Measurements from ENCODE around the gene ASH1L.
A peak's percentile ranks its signal among the peaks of the same experiment; 100 is the strongest.

The ASH1L gene

GRCh38 chr1:155324717-155325602 lies 237.6 kb downstream of the ASH1L start (continued):
- TF ChIP-seq, protein P1, sequence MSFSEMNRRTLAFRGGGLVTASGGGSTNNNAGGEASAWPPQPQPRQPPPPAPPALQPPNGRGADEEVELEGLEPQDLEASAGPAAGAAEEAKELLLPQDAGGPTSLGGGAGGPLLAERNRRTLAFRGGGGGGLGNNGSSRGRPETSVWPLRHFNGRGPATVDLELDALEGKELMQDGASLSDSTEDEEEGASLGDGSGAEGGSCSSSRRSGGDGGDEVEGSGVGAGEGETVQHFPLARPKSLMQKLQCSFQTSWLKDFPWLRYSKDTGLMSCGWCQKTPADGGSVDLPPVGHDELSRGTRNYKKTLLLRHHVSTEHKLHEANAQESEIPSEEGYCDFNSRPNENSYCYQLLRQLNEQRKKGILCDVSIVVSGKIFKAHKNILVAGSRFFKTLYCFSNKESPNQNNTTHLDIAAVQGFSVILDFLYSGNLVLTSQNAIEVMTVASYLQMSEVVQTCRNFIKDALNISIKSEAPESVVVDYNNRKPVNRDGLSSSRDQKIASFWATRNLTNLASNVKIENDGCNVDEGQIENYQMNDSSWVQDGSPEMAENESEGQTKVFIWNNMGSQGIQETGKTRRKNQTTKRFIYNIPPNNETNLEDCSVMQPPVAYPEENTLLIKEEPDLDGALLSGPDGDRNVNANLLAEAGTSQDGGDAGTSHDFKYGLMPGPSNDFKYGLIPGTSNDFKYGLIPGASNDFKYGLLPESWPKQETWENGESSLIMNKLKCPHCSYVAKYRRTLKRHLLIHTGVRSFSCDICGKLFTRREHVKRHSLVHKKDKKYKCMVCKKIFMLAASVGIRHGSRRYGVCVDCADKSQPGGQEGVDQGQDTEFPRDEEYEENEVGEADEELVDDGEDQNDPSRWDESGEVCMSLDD (tag by site-specific recombination; IDR thresholded peaks at IDR 0.05), result no peak
- TF ChIP-seq ZNF596 (tag by site-specific recombination; IDR thresholded peaks at IDR 0.05), result no peak
- TF ChIP-seq, protein P2, sequence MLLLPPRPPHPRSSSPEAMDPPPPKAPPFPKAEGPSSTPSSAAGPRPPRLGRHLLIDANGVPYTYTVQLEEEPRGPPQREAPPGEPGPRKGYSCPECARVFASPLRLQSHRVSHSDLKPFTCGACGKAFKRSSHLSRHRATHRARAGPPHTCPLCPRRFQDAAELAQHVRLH (tag by site-specific recombination; IDR thresholded peaks at IDR 0.05), result 0 out of 2 replicates have a peak, but pooled peaks have one; percentile 63
- TF ChIP-seq ZNF274 (IDR thresholded peaks at IDR 0.05; ENCODE audit: low read length), result no peak
- no peak for TF ChIP-seq ZNF274 (tag by site-specific recombination; IDR thresholded peaks at IDR 0.05; ENCODE audit: borderline replicate concordance)
- TF ChIP-seq, protein P3, sequence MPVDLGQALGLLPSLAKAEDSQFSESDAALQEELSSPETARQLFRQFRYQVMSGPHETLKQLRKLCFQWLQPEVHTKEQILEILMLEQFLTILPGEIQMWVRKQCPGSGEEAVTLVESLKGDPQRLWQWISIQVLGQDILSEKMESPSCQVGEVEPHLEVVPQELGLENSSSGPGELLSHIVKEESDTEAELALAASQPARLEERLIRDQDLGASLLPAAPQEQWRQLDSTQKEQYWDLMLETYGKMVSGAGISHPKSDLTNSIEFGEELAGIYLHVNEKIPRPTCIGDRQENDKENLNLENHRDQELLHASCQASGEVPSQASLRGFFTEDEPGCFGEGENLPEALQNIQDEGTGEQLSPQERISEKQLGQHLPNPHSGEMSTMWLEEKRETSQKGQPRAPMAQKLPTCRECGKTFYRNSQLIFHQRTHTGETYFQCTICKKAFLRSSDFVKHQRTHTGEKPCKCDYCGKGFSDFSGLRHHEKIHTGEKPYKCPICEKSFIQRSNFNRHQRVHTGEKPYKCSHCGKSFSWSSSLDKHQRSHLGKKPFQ (tag by site-specific recombination; IDR thresholded peaks at IDR 0.05), result no peak
- TF ChIP-seq, protein P4, sequence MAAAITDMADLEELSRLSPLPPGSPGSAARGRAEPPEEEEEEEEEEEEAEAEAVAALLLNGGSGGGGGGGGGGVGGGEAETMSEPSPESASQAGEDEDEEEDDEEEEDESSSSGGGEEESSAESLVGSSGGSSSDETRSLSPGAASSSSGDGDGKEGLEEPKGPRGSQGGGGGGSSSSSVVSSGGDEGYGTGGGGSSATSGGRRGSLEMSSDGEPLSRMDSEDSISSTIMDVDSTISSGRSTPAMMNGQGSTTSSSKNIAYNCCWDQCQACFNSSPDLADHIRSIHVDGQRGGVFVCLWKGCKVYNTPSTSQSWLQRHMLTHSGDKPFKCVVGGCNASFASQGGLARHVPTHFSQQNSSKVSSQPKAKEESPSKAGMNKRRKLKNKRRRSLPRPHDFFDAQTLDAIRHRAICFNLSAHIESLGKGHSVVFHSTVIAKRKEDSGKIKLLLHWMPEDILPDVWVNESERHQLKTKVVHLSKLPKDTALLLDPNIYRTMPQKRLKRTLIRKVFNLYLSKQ (tag by site-specific recombination; IDR thresholded peaks at IDR 0.05; ENCODE audit: borderline replicate concordance), result no peak
- TF ChIP-seq ZNF645 (tag by site-specific recombination; IDR thresholded peaks at IDR 0.05), result no peak
- TF ChIP-seq GFI1B (tag by site-specific recombination; IDR thresholded peaks at IDR 0.05), result no peak
- TF ChIP-seq ZNF600 (tag by site-specific recombination; IDR thresholded peaks at IDR 0.05), result no peak
- no peak for TF ChIP-seq ZNF433 (tag by site-specific recombination; IDR thresholded peaks at IDR 0.05; ENCODE audit: low read depth)
- no peak for TF ChIP-seq ZNF473 (tag by site-specific recombination; IDR thresholded peaks at IDR 0.05)
- TF ChIP-seq ZFHX2 (tag by site-specific recombination; conservative IDR thresholded peaks at IDR 0.05), result no peak
- TF ChIP-seq SP3 (tag by site-specific recombination; IDR thresholded peaks at IDR 0.05), result no peak
- no peak for TF ChIP-seq GLI4 (tag by site-specific recombination; IDR thresholded peaks at IDR 0.05)
- no peak for TF ChIP-seq KLF10 (tag by site-specific recombination; IDR thresholded peaks at IDR 0.05)
- TF ChIP-seq ZNF426 (tag by site-specific recombination; IDR thresholded peaks at IDR 0.05), result no peak
- TF ChIP-seq ZNF221 (tag by site-specific recombination; IDR thresholded peaks at IDR 0.05; ENCODE audit: borderline replicate concordance), result no peak
- TF ChIP-seq YY2 (tag by site-specific recombination; IDR thresholded peaks at IDR 0.05), result no peak
- TF ChIP-seq ZNF324 (tag by site-specific recombination; IDR thresholded peaks at IDR 0.05), result 0 out of 2 replicates have a peak, but pooled peaks have one; percentile 29
- TF ChIP-seq ZBTB21 (tag by site-specific recombination; IDR thresholded peaks at IDR 0.05), result no peak
- peak; percentile 88 for TF ChIP-seq HIC1 (tag by site-specific recombination; IDR thresholded peaks at IDR 0.05)
- peak; percentile 96 for TF ChIP-seq GLIS2 (tag by site-specific recombination; IDR thresholded peaks at IDR 0.05)
- TF ChIP-seq, protein P5, sequence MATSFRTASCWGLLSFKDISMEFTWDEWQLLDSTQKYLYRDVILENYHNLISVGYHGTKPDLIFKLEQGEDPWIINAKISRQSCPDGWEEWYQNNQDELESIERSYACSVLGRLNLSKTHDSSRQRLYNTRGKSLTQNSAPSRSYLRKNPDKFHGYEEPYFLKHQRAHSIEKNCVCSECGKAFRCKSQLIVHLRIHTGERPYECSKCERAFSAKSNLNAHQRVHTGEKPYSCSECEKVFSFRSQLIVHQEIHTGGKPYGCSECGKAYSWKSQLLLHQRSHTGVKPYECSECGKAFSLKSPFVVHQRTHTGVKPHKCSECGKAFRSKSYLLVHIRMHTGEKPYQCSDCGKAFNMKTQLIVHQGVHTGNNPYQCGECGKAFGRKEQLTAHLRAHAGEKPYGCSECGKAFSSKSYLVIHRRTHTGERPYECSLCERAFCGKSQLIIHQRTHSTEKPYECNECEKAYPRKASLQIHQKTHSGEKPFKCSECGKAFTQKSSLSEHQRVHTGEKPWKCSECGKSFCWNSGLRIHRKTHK (tag by site-specific recombination; IDR thresholded peaks at IDR 0.05), result no peak
- no peak for TF ChIP-seq ZNF16 (tag by site-specific recombination; IDR thresholded peaks at IDR 0.05; ENCODE audit: low read depth)
- no peak for TF ChIP-seq ZNF248 (tag by site-specific recombination; IDR thresholded peaks at IDR 0.05)
- TF ChIP-seq GLI2 (tag by site-specific recombination; IDR thresholded peaks at IDR 0.05; ENCODE audit: borderline replicate concordance, low read depth), result no peak; the same call in 1 of the 2 replicates
